ENCODE data around the gene MAP2K7. TPM values are rescaled to one million over a fixed set of nuclear protein-coding genes. Genes with fewer than 3 reads are reported as not detected.
"Not testable (repeated sequence)": the region's sequence is repeated elsewhere in the genome, so short reads cannot be mapped to it uniquely, and the experiment has no call there.

The MAP2K7 gene
- total and polyA plus RNA-seq, 7 donors: 12.5 to 27.8 (median 16.5) TPM

DNA sequence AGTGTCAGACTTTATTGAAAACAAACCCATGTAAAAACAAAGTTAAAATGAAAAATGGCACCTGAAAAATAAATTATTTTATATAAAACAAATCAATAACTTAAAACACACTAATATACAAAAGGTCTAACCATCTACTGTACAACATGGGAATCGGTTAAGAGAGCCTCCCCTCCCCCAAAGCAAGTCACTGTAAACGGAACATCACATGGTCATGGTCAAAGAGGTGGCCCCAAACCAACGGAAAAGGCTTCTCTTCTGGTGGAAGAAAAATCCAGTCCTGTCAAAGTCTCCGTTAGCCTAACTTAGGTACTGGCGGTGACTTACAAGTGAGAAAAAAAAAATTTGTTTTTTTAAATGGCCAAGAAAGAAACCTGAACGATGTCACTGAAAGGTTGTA lies 55.5 kb downstream of the MAP2K7 start:
- 50 to 75% methylated on average over 6 of the region's 6 CpGs for WGBS, 2 donors
- H3K36me3 ChIP-seq: peaks cover 13 to 43% (median 22%) of the 10 kb centered on the region in 4 donors
- H3K27me3 ChIP-seq: no peaks in the 10 kb centered on the region
- no peaks in the 10 kb centered on the region for H3K9me3 ChIP-seq
- H3K27ac ChIP-seq: no peak overlapping the region
- intact Hi-C loops (cut with DNase I): no loop called here
- TF ChIP-seq, protein P1, sequence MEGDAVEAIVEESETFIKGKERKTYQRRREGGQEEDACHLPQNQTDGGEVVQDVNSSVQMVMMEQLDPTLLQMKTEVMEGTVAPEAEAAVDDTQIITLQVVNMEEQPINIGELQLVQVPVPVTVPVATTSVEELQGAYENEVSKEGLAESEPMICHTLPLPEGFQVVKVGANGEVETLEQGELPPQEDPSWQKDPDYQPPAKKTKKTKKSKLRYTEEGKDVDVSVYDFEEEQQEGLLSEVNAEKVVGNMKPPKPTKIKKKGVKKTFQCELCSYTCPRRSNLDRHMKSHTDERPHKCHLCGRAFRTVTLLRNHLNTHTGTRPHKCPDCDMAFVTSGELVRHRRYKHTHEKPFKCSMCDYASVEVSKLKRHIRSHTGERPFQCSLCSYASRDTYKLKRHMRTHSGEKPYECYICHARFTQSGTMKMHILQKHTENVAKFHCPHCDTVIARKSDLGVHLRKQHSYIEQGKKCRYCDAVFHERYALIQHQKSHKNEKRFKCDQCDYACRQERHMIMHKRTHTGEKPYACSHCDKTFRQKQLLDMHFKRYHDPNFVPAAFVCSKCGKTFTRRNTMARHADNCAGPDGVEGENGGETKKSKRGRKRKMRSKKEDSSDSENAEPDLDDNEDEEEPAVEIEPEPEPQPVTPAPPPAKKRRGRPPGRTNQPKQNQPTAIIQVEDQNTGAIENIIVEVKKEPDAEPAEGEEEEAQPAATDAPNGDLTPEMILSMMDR (IDR thresholded peaks at IDR 0.05): no peak
- TF ChIP-seq POLR2A (IDR thresholded peaks at IDR 0.05) (no peak), EP300 (IDR thresholded peaks at IDR 0.05) (no peak), POLR2AphosphoS5 (IDR thresholded peaks at IDR 0.05) (no peak)
- no peak for DNase-seq
- H3K4me1 ChIP-seq: no peaks in the 10 kb centered on the region
- H3K4me3 ChIP-seq: no peak overlapping the region

DNA sequence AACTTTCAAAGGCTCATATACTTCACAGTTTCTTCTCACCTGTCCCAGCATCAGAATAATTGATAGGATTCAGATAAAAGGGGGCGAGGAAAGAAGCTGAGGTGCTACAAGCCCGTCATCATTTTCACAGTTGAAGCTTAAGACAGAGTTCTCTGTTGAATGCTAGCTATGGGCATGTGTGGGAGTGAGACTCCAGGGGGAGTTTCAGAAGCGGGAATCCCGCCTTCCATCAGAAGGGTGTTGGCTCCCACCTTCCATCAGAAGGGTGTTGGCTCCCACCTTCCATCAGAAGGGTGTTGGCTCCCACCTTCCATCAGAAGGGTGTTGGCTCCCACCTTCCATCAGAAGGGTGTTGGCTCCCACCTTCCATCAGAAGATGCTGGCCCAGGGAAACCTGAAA lies 57.4 kb downstream of the MAP2K7 start:
- H3K36me3 ChIP-seq: peaks cover 19 to 62% (median 33%) of the 10 kb centered on the region in 4 donors
- intact Hi-C loops (cut with DNase I); DNase-seq; H3K4me1 ChIP-seq; H3K4me3 ChIP-seq; H3K27me3 ChIP-seq; H3K27ac ChIP-seq; H3K9me3 ChIP-seq: not testable (repeated sequence)
- WGBS, 2 donors: 94 to 95% methylated on average over 4 of the region's 4 CpGs

DNA sequence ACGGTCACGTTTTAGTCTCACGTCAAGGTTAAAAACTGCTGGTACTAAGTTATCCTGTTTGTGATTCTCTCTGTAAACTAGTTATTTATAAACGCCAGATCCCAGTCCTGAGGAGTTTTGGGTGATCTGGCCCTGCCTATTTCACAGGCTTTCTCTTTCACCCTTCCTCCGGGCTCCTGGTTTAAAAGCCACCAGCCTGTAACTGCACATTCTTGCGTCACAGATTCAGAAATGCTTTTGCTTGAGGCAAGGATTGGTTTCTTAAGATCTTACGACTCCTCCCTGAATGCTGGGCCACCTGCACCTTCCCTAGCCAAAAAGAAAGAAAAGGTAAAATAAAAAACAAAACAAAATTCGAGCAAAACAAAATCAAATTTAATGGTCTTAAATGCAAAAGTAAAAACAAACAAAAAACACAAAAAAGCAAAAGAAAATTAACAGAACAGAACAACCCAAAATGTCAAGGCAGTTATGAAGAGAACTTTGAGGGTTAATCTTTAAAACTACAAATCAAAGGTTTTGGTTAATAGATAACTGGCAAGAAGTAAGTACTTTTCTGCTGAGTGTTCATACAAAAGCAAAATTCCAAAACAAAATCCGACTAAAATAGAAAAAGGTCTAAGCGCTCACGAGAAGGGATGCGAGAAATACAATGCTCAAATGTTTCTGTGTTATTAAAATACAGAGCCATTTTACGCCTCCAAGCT lies 58.4 kb downstream of the MAP2K7 start:
- Histone ChIP-seq H3K4me1 (no peaks in the 10 kb centered on the region), H3K27ac (no peak overlapping the region), H3K4me3 (no peak overlapping the region), H3K27me3 (no peaks in the 10 kb centered on the region), H3K9me3 (no peaks in the 10 kb centered on the region), H3K36me3 (peaks cover 29 to 71% (median 43%) of the 10 kb centered on the region in 4 donors)
- DNase-seq: no peak
- intact Hi-C loops (cut with DNase I): no loop called here
- WGBS, 2 donors: 84 to 89% methylated on average over 13 of the region's 13 CpGs
- TF ChIP-seq, protein P1 (IDR thresholded peaks at IDR 0.05): no peak
- no peak for TF ChIP-seq POLR2AphosphoS5 (IDR thresholded peaks at IDR 0.05)
- no peak for TF ChIP-seq EP300 (IDR thresholded peaks at IDR 0.05)
- no peak for TF ChIP-seq POLR2A (IDR thresholded peaks at IDR 0.05)

DNA sequence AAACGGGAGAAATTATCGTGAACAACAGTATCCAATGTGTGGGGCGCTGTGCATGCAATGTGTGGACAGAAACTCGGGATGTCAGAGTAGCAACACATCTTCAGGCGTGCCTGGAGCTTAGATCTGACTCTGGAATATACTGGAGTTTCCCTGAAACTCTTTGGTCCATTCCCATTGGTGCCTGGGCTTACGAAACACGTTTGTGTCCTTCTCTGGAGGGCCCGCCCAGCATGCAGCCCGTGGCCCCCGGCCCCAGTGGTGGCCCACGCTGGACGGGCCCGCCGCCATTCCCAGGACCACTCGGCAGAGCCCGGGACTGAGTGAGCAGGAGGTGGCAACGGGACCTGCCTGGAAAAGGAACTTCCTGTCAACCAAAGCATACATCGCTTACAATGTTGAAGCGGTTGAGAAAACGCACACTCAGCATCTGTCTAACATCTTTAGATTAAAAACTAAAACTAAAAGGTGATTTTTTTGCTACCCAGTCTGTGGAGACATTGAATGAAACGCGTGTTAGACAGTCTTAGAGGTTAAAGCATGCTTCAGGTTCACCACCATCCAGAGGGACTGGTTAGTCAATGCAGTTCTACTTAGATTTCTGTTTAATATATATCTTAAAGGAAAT lies 59.1 kb downstream of the MAP2K7 start:
- intact Hi-C loops (cut with DNase I): no loop called here
- Histone ChIP-seq H3K4me3 (no peak overlapping the region), H3K27me3 (no peaks in the 10 kb centered on the region), H3K9me3 (no peaks in the 10 kb centered on the region), H3K36me3 (peaks cover 36 to 78% (median 46%) of the 10 kb centered on the region in 4 donors), H3K4me1 (no peaks in the 10 kb centered on the region), H3K27ac (no peak overlapping the region)
- TF ChIP-seq POLR2AphosphoS5 (IDR thresholded peaks at IDR 0.05): no peak
- no peak for TF ChIP-seq POLR2A (IDR thresholded peaks at IDR 0.05)
- TF ChIP-seq, protein P1 (IDR thresholded peaks at IDR 0.05): no peak
- TF ChIP-seq EP300 (IDR thresholded peaks at IDR 0.05): no peak
- WGBS, 2 donors: 90 to 91% methylated on average over 22 of the region's 22 CpGs
- DNase-seq: no peak

DNA sequence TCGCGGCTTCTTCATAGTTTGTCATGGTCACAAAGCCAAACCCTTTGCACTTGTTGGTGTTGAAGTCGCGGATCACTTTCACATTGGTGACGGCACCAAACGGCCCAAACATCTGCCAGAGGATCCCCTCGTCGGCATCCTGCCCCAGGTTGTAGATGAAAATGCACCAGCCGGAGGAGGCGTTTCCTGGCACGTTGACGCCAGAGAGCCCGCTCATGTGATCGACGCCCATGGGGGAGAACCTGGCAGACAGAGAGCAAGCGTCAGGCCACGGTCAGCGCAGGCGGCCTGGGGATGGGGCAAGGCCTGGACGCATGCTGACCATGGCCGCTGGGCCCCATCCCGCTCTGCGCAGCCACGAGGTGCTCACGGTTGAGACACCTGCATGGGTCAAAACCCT lies 59.9 kb downstream of the MAP2K7 start:
- DNase-seq: no peak
- H3K4me1 ChIP-seq: no peaks in the 10 kb centered on the region
- H3K4me3 ChIP-seq: no peak overlapping the region
- intact Hi-C loops (cut with DNase I): no loop called here
- no peak overlapping the region for H3K27ac ChIP-seq
- H3K27me3 ChIP-seq: no peaks in the 10 kb centered on the region
- TF ChIP-seq EP300 (IDR thresholded peaks at IDR 0.05) (no peak), POLR2A (IDR thresholded peaks at IDR 0.05) (no peak), POLR2AphosphoS5 (IDR thresholded peaks at IDR 0.05) (no peak)
- TF ChIP-seq, protein P1 (IDR thresholded peaks at IDR 0.05): no peak
- 96% methylated on average over 25 of the region's 25 CpGs for WGBS, 2 donors
- no peaks in the 10 kb centered on the region for H3K9me3 ChIP-seq
- H3K36me3 ChIP-seq: peaks cover 42 to 86% (median 50%) of the 10 kb centered on the region in 4 donors
